C4-2B (cell line): ENCODE measurements around the gene PPP1R13L.

Experiments used
- H3K27ac ChIP-seq: fragments of 450-650 bp; 2 replicates; pipeline ENCODE4 v1.5.1; 2017
- CTCF ChIP-seq: fragments of 450-650 bp; conservative IDR thresholded peaks from 2 replicates; pipeline ENCODE4 v1.5.1; 2017; ENCODE audit warnings: mild to moderate bottlenecking
- ZFX ChIP-seq: fragments of 450-650 bp; IDR thresholded peaks from 2 replicates; pipeline ENCODE4 v1.6.1; 2017

The PPP1R13L gene

GRCh38 chr19:45357445-45357783, 47.5 kb downstream of the PPP1R13L start:
- TF ChIP-seq CTCF (no peak), ZFX (no peak)
- no peak overlapping the region for H3K27ac ChIP-seq

GRCh38 chr19:45356760-45357444, 48.0 kb downstream of the PPP1R13L start:
- H3K27ac ChIP-seq, result no peak overlapping the region
- TF ChIP-seq CTCF (no peak), ZFX (no peak)

GRCh38 chr19:45355910-45356309, 49.0 kb downstream of the PPP1R13L start:
- TF ChIP-seq ZFX, result no peak
- no peak for TF ChIP-seq CTCF
- no peak overlapping the region for H3K27ac ChIP-seq

GRCh38 chr19:45355402-45355801, 49.5 kb downstream of the PPP1R13L start:
- no peak overlapping the region for H3K27ac ChIP-seq

GRCh38 chr19:45354241-45354842, 50.5 kb downstream of the PPP1R13L start:
- H3K27ac ChIP-seq, result no peak overlapping the region
- TF ChIP-seq ZFX, result no peak

More at GRCh38 chr19:45355402-45355801, 49.5 kb downstream of the PPP1R13L start:
- TF ChIP-seq CTCF (no peak), ZFX (no peak)

- no peak overlapping the region for H3K27ac ChIP-seq
- TF ChIP-seq ZFX (no peak), CTCF (no peak)
Observed at GRCh38 chr19:45352914-45353796, 51.7 kb downstream of the PPP1R13L start.

GRCh38 chr19:45352471-45352870, 52.4 kb downstream of the PPP1R13L start:
- no peak overlapping the region for H3K27ac ChIP-seq
- no peak for TF ChIP-seq CTCF
- TF ChIP-seq ZFX, result no peak
